HG03575 (cell line): ENCODE data around the gene DLGAP5.

Experiments
- ATAC-seq: cut with Tn5 transposase; IDR thresholded peaks from one replicate; pipeline ENCODE4 v1.9.1; 2021; ENCODE audit not compliant: unreplicated experiment, insufficient number of reproducible peaks, low FRiP score; ENCODE audit errors: extremely low read depth

The DLGAP5 gene

GRCh38 chr14:55190906-55191202 lies 531 bp downstream of the DLGAP5 start:
- no peak for ATAC-seq

- no peak for ATAC-seq
Measured at GRCh38 chr14:55188686-55189295, 2.6 kb downstream of the DLGAP5 start.

- ATAC-seq, result peak; percentile 74
Measured at GRCh38 chr14:55180434-55180833, 11.0 kb downstream of the DLGAP5 start.

- no peak for ATAC-seq
Measured at GRCh38 chr14:55180006-55180405, 11.4 kb downstream of the DLGAP5 start.

- ATAC-seq, result no peak
Measured at GRCh38 chr14:55170526-55170925, 20.9 kb downstream of the DLGAP5 start.

- ATAC-seq, result no peak
Measured at GRCh38 chr14:55160989-55161388, 30.4 kb downstream of the DLGAP5 start.

GRCh38 chr14:55158412-55158811 lies 33.0 kb downstream of the DLGAP5 start:
- ATAC-seq, result no peak

- no peak for ATAC-seq
Measured at GRCh38 chr14:55157080-55157479, 34.3 kb downstream of the DLGAP5 start.

- no peak for ATAC-seq
Measured at GRCh38 chr14:55153951-55154350, 37.4 kb downstream of the DLGAP5 start.

GRCh38 chr14:55152052-55152753 lies 39.2 kb downstream of the DLGAP5 start:
- no peak for ATAC-seq

- ATAC-seq, result no peak
Measured at GRCh38 chr14:55151601-55152000, 39.8 kb downstream of the DLGAP5 start.

GRCh38 chr14:55146425-55146824 lies 45.0 kb downstream of the DLGAP5 start:
- no peak for ATAC-seq

- ATAC-seq, result no peak
Measured at GRCh38 chr14:55142466-55142865, 48.9 kb downstream of the DLGAP5 start.

GRCh38 chr14:55141825-55142224 lies 49.6 kb downstream of the DLGAP5 start:
- no peak for ATAC-seq

- no peak for ATAC-seq
Measured at GRCh38 chr14:55139696-55140509, 51.5 kb downstream of the DLGAP5 start.

GRCh38 chr14:55139141-55139540 lies 52.2 kb downstream of the DLGAP5 start:
- no peak for ATAC-seq

- no peak for ATAC-seq
Measured at GRCh38 chr14:55138091-55138490, 53.3 kb downstream of the DLGAP5 start.

GRCh38 chr14:55136885-55137786 lies 54.2 kb downstream of the DLGAP5 start:
- no peak for ATAC-seq

- no peak for ATAC-seq
Measured at GRCh38 chr14:55136241-55136640, 55.1 kb downstream of the DLGAP5 start.
